CD4-positive, alpha-beta T cell treated with Interleukin-1 beta for 1 hour (primary cell): ENCODE data around the gene ATF7.

Experiments used
- DNase-seq, 2 donors: peaks; one replicate each; pipeline ENCODE4 v3.0.0-alpha.2; 2020 to 2022

Gene ATF7

DNA sequence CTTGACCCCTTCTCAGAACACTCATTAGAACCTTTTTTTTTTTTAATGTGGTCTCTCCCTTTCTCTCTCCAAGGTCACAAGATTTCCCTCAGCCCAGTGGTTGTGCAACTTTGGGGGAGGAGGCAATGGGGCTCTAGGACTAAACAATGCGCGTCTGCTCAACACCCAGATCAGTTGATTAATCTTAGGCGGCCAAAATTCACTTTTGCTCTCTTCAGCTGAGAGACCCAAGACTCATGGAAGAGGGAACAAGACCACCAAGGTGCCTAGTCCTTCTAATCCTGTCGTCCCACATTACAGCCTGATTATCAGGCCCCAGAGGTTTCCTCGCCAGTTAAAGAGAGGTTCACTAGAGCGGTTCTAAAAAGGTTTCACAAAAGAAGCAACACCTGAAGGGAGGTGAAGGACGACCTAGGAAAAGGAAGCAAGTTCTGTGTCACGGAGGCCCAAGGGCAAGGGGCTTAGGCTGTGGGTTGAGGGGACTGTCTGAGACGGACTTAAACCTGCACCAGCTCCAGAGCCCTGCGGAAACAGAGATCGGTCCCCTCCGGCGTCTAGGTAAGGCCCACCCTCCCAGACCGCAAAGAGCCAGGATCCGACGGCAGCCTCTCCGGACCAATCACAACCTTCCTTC, 125.9 kb downstream of the ATF7 start:
- DNase-seq, result peak; percentile 45 to 57

DNA sequence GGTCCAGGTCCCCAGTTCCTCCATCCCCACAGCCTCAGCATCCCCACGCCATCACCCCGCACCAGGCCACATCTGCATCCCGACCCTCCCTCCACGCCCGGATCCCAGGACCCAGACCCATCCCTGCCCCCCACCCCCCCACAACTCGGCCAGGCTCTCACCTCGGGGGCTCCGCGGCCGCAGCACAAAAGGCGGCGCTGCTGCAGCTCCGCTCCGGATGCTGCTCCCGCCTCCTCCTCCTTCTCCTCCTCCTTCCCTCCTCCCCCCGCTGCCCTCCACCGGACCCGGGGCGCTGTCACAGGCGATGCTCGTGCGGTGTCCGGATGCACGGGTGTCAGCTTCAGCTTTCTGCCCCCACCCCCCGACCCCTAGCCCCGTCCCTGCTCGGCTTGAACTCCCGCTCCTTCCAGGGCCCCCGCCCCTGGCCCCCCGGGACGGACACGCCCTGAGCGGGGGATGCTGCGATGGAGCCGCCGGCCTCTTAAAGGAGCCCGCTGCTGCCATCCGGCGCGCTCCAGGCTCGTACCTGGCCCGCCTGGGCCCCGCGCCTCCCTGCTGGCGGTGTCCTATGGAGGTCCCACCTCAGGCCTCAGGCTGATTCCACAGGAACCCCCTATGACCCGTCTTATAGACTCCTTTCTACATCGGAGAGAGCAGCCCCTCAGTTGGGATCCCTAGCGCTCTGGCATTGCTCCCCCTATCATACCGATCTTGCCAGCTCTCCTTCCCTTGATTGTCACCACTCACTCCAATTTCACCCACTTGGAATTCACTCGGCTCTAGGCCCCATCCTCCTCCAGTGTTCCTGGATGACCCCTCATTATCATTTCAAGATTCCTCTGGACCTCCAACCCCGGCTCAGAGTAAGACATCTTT, 126.7 kb downstream of the ATF7 start, which contains the start of gene MAP3K12:
MAP3K12 (minus strand) TSS at position 193 of the 876 bp plus-strand sequence. CDS start 12,067 bp downstream, outside the sequence.
- DNase-seq, result peak; percentile 47 to 63

DNA sequence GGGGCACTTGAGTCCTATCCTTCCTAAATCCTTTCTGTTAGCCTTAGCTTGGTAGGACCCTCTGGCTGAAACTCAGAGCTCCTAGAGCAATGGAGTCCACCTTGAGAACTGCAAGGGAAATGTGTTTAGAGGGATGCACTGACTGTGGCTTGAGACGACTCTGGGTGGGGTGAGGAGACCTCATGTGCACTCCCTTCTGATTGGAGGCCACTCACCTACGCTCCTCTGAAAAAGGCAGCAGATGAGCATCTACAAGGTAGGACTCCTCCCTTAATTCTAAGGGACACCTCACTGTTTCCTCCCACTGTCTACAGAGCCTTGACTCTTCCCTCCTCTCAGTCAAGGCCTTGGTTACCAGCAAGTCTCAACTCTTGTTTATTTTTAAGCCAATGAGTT, 127.9 kb downstream of the ATF7 start:
- DNase-seq, result peak in 1 of 2 donors; percentile 22

DNA sequence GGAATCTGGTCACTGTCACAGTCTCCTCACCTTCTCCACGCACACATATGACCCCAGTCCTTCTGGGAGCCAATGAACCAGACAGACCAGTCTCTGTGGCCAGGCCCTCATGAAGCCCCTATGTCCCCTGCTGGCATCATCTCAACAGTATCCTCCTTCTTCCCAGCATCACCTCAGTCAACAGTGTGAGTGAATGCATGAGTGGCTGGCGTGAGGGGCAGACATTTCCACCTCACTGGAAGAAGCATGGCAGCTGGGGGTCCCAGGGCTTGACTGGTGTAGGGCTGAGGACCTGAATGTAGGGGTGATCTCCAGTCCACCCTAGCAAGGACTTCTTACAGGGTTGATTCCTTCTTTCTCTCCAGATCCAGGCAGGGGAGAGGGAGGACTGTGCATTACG, 128.7 kb downstream of the ATF7 start:
- no peak for DNase-seq

DNA sequence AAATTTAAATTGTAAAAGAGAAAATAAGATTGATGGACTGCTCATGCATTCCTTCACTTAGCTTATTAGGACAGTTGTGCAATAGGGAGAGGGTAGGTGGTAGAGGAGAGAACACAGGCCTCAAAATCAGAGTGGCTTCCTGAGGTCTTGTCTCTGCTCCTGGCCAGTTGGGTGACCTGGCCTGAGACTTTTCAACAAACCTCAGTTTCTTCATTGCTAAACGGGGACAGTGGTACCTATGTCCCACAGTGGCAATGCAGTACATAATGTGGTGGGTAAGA, 129.5 kb downstream of the ATF7 start:
- no peak for DNase-seq

DNA sequence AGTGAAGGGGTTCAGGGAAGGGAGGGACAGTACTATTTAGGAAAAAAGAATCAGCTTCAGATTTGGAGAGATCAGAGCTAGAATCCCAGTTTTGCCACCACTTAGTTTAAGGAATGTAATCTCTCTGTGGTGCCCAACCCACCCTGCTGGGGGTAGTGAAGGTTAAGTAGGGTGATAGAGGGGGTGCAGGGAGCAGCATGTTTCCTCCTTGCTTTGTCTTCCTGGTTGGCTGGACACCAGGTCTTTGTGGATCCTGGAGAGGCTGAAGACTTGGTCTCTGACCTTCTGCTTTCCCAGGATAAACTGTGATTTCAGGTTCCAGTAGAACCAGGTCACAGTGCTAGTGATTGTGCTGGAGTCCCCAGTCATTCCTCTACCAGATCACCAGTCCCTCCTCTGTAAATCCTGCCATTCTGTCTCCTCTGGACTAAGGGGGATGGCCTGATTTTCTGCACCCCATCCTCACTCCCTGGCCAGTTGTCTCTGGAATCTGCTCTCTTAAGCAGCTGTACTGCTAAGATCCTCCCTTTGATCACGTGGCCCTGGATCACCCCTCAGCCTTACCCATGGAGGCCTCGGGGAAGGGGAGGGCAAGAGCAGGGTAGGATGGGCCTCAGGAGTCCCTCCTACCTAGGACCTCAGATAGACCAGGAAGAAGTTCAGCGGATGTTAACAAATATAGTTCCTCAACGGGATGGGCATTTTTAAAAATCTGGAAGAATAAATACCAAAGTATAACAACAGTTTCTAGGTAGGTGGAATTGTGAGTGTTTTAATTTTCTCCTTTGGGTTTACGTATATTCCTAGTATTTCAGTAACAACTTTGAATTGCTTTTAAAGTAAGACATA, 130.1 kb downstream of the ATF7 start:
- no peak for DNase-seq

DNA sequence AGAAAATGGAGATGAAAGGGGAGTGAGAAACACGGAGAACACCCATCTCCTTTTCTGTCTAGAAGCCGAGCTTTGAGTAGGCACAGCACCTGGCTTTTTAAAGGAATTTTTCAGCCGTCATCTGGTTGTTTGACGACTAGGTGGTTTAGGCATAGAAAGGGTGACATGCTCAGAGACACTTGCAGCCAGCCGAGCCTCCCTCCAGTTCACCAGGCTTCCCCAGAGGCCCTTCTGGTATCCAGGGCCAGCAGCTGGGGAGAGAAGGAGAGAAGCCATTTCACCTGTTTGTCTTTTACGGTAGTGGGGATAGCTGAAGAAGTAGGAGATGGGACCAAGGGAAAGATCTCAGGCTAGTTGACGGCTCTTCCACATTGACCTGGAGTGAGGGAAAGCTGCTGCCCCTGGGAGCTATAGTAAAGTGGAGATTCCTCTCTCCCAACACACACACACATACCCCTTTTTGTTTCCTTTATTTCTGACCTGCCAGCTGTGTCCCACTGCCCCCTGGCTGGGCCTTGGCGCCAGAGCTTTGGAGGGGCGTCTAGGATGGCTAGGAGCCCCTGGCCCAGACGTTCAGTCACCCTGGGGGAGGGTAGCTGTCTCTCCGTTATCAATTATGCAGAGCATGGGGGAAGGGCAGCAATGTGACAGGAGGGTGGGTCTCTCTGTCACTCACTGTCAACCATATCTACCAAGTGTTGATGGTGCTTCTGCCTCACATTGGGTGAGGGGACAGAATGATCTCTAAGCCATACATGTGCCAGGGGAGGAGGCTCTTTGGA, 132.4 kb downstream of the ATF7 start:
- DNase-seq, result no peak

DNA sequence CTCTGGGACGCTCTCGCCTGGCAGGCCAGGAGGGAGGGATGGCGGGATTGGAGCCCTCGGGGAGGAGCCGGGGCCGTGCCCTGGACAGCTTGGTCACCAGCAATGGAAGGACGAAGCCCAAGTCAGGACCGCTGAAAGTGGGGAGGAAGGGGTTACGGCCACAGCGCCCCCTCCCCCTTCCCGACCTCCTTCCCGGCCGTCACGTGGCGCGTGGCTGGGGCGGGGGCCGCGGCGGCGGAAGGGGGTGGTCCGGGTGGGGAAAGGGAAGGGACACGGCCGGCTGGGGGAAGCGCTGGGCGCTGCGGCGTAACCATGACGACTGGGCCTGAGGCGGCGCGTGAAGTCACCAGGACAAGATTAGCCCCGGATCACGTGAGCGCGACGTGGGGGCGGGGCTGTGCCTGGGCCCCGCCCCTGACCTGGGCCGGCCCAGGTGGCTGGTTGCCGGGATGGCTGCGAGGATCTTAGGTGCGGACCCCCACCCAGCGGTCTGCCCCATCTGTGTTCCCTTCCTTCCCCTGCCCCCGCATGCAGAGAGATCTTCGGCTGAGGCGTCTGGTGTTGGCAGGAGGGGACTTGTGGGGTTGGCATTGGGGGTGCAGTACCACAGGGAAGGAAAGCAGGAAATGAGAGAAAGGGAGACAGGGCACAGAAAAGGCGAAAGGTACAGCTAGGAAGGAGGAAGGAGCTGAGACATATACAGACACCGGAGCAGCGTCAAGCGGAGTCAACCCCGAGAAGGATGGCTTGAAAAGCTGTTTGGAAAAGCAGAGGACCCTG, 133.2 kb downstream of the ATF7 start:
- peak; percentile 90 to 91 for DNase-seq

DNA sequence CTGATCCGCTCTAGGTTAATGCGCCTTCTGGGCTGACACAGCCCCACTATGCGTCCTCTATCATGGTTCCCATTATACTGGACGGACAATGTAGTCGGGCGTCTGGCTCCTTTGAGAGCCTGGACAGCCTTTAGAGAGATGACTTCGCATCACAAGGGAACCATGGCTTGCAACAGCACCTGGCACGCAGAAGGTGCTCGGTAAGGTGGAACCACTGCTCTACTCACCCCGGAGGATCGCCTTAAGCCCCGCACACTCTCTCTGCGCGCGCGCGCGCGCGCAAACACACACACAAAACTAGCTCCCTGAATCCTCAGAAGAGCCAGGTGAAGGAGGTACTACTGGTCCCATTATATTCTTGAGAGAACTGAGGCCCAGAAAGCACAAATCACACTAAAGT, 134.0 kb downstream of the ATF7 start:
- peak in 1 of 2 donors; percentile 20 for DNase-seq

DNA sequence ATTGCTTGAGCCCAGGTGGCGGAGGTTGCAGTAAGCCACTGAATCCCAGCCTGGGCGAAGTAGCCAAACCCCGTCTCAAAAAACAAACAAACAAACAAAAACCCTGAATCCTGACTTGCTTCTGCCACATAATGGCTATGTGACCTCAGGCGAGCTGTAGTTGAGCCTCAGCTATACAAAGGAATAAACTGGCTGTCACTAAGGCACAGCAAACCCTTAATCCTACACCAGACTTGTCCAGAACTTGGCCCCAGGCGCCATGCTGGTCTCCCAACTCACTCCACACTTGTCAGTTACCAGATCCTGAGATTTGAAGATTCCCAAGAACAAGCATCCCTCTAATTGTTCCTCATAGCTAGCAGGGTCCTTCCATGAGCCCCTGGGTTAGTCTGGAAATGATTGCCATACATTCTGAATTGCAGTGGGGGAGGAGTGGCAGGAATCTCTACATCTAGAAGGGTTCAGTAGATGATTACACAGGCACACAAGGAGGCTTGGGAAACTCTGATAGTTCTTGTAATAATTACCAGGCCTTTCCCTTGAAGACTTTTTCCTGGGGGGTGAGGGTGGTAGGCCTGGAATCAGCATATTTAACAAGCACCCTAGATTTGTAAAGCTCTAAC, 136.8 kb downstream of the ATF7 start:
- no peak for DNase-seq

DNA sequence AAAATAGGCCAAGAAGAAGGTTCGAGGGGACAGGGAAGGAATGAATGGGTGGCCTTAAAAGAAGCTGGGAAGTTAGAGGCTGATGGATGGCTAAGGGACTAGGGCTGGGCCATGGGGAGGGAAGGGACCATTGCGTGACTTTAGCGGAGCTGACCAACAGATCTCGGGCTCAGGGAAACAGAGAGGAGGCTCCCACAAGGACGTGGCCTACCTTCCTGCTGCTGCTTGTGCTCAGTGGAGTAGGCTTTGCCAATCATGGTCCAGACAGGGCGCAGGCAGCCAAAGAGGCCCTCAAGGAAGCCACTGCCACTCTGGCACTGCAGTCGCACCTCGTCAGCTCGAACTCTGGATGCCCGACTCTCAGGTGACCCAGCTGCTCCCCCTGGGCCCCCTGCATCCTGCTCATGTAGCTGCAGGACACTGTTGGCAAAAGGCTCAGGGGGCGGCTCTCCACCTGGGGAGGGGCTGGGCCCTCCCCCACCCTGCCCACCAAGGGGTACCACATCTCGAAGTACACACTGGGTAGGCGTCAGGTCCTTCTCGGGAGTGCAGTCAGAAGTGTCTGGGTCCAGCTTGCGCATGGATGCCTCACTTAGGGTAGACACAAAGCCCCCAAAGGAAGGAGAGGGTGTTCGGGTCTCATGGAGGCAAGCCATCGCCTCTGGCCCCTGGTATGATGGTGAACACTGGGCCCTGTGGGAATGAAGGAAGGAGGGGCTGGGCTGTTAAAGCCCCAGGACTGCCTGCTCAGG, 139.3 kb downstream of the ATF7 start:
- no peak for DNase-seq

DNA sequence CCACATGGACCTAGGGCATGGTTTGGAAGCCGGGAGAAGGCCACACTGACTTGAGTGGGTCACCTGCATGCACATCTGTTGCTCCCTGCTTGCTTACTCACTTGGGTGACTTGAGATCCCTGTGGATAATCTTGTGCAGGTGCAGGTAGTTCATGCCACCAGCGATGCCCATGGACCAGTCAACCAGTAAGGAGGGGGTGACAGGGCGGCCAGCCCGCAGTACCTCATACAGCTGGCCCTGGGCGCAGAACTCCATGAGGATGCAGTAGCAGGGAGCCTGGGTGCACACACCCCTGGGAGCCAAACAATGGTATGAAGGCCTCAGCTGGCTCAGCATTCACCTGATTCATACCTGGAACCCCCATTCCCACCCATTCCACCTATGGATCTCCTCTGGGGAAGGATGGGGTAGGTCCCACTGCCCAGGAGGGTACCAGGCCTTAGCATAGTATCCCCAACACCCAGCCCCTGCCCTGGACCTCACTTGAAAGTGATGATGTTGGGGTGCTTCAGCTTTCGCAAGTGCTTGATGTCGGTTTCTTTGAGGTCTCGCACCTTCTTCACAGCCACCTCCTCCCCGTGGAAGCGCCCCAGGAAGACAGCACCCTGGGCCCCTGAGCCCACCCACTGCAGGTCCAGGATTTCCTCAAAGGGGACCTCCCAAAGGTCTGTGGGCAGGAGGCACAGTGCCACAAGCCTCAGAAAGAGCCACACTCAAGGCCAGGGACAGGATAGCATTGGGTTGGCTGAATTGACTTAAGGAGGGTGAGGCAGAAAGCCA, 140.0 kb downstream of the ATF7 start:
- no peak for DNase-seq

DNA sequence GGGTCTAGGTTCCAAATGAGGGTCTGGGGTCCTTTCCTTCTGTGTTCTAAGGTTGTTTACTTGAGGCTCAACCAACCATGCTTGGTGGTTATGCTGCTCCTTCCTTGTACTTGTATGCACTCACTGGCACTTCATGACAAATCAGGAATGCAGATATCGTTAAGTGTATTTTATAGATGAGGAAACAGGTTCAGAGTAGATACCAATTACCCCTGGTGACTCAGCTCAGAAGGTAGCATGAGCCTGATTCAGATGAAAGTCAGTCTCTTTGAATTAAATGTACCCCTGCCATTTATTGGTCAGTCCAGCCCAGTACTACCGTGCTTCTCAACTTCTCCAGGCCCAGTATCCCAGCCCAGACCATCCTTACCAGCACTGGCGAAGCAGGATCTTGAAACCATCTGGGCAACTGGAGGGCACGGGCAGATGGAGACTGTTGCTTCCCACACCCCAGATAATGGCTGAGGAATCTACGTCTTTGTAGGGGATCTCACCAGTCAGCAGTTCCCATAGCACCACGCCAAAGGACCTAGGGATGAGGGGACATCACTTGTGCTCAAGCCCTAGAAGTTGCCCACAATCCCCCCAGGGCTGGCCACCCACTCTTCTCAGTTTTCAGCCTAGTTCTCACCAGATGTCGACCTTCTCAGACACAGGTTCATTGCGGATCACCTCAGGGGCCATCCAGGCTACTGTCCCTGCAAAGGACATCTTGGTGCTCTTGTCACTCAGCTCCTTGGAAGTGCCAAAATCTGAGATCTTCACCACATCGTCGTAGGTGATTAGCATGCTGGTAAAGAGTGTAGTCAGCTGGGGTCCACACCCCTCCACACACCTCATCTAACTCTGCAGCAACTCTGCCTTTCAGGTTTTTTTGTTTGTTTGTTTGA, 141.3 kb downstream of the ATF7 start:
- no peak for DNase-seq

DNA sequence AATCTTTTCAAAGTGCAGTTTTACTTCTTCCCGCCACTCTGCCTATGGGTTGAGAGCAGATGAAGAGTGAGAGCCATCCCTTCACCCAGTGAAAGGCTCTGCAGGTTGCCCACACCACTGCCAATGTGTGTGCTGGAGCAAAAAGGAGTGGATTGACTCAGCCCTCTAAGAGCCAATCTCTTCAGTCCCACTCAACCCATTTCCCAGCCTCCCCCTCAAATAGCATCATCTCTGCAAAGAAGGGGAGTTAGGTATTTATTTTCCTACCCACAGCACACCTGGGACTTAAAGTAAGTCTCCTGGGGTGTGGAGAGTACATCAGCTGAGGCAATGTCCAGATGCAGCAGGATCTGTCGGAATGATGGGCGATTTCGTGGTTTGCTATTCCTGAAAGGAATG, 142.2 kb downstream of the ATF7 start:
- no peak for DNase-seq

DNA sequence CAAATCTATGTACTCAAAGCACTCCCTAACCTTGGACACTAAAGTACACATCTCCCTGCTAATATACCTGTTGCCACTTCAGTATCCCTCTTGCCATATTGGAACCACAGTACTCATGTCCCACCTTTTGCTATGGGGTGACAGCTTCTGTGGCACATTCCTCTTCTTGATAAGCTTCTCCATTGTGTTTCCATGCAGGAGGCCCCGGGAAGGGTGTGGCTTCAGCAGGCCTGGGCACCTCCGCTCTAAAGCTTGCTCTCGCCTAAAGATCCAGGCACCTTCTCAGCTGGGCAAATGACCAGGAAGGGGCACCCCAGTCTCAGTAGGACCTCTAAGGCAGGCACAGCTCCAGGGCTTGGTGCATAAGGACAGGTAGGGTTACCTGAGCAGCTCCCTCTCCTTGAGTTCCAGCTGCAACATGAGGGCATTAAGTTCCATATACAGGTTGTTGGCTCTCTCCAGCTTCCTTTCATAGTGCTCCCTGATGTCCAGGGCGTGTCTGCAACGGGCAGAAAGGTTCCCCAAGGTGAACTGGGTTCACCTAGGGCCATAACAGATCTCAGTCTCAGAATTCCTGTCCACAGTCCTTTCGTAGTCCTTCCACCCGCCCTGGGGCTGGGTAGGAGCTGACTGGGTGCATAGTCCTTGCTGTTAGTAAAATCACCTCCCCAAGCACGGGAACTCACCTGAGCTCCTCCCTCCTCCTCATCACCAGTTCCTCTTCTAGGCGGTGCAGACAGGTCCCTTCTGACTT, 142.8 kb downstream of the ATF7 start:
- no peak for DNase-seq

DNA sequence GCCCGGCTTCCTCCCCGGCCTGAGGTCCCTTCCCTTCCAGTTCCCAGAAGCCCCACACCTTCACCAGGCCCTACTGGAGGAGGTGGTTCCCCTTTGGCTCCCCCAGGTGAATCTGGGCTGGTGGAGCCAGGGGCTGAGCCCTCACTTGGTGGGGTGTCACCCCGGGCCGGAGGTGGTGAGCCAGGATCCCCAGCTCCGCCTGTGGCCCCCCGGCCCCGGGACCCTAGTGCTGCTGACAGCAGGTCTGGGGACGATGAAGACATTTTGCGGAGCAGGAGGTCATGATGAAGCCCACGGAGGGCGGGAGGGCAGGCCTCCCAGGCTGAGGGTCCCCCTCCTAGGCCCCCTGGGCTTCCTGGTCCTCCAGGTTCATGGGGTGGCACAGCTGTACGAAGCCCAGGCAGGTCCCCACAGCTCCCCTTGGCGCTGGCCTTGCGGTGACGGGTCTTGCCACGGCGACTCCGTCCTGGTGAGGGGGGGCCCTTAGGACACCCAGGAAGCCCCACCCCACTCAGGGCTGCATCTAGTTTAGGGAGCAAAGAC, 143.5 kb downstream of the ATF7 start:
- DNase-seq, result no peak

DNA sequence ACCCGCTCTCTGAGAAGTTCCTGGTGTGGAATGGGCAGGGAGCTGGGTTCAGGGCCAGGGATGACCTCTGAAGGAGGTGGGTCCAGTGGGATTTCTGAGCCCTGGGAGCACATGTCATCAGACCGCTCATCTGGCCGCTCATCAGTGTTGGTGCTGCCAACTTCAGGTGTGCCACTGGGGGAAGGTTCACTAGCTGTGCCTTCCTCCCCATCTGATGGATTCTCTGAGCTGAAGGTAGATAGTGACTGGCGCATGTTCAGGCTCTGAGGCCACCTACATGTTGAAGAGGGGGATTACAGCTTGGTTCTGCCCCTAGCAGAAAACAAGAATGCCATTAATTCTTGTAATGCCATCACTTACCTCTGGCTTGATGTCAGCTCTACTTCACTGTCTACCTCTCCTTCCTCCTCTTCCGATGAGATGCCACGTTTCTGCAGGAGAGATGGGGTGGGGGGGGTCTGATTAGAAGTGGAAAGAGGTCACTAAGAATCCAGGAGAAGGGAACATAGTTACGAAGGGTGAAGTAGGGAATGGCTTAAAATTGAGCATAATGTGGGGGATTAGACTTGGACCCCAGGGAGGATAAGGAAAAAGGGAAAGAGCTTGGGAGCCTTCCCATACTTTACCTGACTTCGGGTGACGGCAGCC, 144.1 kb downstream of the ATF7 start:
- DNase-seq, result peak in 1 of 2 donors; percentile 18
